GM19324 (cell line): ENCODE measurements around the gene RNPS1.
A peak's percentile ranks its signal among the peaks of the same experiment; 100 is the strongest.
"Not testable (repeated sequence)": the region's sequence is repeated elsewhere in the genome, so short reads cannot be mapped to it uniquely, and the experiment has no call there.

ENCODE experiments used
- ATAC-seq: cut with Tn5 transposase; IDR thresholded peaks from one replicate; pipeline ENCODE4 v1.9.1; 2021; ENCODE audit warnings: mild to moderate bottlenecking, moderate library complexity; ENCODE audit not compliant: unreplicated experiment, low FRiP score

Gene RNPS1

DNA sequence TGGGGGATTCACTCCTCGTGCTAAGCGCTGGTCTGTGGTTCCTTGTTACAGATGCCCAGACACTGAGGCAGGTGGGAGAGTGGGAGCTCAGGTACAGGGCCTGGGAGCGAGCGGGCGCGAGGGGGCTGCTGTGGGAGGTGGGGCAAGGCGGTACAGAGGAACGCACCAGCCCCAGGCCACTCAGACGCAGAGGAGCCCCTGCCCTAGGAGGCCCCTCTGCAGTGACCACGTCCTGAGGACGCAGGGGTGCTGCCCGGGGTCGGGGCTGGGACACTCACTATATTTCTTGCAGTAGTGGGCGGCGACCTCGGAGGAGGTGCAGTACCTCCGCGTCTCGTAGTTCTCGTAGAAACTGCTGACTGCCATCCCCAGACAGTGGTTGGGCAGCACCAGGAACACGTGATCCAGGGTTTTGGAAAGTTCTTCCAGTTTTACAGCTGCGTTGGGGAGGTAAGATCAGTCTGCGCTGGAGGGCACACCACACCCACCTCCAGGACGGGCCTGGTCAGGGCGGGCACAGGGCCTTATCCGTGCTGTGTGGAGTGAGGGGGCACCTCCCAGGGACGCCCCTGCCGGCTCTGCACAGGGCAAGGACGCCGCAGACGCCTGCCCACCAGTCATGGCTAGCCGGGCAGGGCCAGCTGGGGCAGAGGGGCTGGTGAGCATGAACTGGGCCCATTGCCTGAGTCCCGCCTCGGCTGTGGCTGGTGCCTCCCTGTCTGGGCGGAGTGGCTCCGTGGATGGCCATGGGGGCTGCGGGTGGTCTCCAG, 16.3 kb upstream of the RNPS1 start:
- no peak for ATAC-seq

DNA sequence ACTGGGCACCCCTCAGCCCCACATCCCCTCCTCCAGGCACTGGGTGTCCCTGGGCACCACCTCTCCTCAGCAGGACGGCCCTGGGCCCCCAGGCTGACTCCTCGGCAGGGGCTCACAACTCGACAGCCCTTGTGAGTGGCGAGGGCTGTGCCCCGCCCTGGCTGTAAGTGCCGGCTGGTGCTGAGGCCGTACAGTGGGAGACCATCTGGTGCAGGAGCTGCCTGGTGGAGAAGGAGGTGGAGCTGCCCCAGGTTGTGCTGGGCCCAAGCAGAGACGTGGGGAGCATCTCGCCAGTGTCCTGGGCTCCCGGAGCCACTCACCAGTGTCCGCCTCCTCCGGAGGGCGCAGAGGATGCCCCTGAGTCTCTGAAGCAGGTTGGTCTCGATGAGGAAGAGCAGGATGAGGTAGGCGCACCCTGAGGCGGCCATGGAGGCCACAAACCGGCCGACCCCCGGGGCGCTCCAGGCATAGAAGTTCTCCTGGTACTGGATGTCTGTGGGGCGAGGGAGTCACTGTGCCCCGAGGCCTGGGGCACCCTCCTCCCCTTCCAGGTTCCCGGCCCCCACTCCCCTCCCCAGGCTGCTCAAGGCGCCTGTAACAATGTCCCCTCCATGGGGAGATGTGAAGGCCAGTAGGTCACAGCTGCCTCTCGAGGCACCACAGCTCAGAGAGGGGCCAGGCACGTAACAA, 15.1 kb upstream of the RNPS1 start:
- no peak for ATAC-seq

DNA sequence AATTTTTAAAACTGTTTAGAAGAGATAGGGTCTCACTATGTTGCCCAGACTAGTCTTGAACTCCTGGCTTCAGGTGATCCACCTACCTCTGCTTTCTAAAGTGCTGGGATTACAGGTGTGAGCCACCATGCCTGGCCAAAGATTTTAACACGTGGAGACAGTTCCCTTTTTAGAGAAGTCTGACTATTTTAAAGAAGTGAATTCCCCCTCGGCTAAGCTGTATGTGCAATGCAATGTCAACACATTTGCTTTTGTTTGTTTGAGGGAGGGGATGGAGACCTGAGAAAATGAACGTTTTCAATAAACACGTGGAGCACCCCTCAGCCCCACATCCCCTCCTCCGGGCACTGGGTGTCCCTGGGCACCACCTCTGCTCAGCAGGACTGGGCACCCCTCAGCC, 14.3 kb upstream of the RNPS1 start:
- ATAC-seq = no peak

DNA sequence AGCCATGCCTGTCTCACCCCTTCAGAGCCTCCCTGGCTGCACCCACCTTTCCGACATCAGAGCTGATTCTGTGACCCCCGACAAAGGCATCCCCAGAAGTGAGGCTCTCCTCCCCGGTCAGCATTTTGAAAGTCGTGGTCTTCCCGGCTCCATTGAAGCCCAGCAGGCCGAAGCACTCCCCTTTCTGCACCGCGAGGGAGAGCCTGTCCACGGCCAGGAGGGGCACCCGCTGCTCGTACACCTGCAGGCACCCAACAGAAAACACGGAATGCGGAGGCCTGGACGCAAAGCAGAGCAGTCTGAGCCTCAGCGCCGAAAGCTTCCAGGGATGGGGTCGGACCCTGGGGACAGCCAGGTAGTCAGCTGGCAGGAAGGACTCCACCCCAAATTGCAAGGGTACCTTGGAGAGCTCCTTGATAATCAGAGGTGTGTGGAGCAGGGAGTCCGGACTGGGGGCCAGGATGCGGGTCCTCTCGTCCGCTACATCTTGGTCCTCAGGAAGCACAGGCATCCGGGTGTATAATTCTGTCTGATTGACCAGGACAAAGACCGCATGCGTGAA, 13.1 kb upstream of the RNPS1 start:
- no peak for ATAC-seq

DNA sequence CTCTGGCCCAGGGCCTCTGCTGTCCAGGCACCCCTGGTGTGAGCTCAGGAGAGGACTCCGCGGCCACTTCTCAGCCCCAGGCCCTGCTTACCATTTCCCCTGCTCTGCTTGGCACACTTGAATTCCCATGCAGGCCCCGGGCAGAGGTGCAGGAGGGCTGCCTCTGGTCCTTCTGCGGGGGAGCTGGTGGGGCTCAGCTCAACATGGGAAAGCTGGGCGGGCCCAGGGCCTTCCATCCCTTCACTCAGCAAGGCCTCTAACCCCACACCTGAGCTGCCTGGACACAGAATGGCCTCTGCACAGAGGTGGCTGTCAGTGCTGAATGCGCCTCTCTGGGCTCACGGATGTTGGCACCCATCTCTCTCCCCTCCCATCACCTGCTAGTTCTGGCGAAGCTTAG, 12.5 kb upstream of the RNPS1 start:
- ATAC-seq = no peak

GRCh38 chr16:2278956-2279800, 11.3 kb upstream of the RNPS1 start:
- ATAC-seq = no peak

- no peak for ATAC-seq
Observed at GRCh38 chr16:2278272-2278608, 10.3 kb upstream of the RNPS1 start.

DNA sequence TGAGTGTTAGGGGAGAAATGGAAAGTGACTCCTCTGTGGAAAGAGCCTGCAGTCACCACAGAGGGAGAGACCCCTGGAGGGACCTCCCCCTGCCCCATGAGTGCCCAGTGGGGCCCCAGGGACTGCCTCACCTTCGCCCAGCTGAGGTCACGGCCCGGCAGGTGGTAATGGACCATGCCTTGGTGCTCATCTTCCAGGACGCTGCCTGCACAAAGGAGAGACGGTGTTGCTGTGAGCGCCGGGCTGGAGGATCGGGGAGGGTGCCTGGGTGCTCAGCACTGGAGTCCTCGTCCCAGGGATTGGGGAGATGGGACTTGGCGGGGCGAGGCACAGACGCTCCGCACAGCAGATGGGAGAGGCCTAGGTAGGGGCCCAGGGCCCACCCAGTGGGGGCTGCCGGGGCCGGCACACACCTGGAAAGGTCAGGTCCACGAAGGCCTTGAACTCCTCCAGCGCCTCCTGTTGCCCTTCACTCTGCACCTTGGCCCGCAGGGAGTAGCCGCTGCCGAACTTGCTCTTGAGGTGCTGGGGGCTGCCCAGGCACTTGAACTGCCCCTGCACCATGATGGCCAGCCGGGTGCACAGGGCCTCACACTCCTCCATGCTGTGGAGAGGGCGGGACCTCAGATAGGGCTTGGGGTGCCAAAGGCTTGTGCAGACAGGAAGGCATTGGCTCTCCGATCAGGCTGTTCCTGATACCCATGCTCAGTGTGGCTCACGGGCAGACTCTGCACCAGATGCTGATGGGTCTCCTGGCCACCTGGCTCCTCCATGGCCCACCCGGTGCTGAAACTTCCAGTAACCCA, 9.7 kb upstream of the RNPS1 start:
- ATAC-seq = no peak

- ATAC-seq = no peak
Observed at GRCh38 chr16:2276368-2277195, 8.7 kb upstream of the RNPS1 start.

- ATAC-seq = no peak
Observed at GRCh38 chr16:2275476-2276367, 7.8 kb upstream of the RNPS1 start.

DNA sequence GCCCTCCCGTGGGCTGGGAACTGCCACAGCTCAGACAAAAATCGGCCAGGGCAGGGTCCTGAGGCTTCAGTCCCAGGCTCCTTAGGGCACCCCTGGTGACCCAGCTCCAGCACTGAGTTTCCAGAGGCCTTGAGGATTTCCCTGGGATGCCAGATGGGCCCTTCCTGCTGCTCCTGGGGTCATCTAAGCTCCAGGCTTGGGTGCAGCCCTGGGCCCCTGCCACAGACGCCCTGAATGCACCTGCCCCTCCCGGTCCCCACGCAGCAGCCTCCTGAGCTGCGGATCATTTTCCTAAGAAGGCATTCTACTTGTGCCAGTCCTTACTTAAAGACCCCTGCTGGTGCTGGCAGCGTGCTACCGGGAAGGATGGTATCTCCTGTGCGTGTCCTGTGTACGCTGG, 6.0 kb upstream of the RNPS1 start:
- no peak for ATAC-seq

DNA sequence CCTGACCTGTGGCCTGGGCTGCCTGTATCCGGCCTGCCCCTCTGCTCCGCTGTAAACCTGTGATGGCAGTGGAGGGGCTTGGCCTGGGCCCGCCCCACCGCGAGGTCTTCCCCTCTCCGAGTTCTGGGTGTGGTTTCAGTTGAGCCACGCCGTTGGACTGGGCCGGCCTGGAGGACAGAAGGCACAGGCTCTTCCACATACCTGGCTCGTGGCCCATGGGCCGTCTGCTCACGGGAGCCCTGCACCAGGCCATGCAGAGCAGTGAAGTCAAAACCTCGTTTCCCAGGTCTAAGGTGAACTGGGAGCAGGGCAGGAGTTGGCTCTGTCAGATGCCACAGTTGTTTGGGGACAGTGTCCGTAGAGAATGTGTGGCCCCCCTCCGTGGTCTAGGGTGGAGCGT, 5.6 kb upstream of the RNPS1 start:
- no peak for ATAC-seq

- ATAC-seq = no peak
Observed at GRCh38 chr16:2271848-2272461, 4.0 kb upstream of the RNPS1 start.

- no peak for ATAC-seq
Observed at GRCh38 chr16:2270588-2271470, 2.9 kb upstream of the RNPS1 start.

GRCh38 chr16:2270070-2270462, 2.1 kb upstream of the RNPS1 start:
- no peak for ATAC-seq

DNA sequence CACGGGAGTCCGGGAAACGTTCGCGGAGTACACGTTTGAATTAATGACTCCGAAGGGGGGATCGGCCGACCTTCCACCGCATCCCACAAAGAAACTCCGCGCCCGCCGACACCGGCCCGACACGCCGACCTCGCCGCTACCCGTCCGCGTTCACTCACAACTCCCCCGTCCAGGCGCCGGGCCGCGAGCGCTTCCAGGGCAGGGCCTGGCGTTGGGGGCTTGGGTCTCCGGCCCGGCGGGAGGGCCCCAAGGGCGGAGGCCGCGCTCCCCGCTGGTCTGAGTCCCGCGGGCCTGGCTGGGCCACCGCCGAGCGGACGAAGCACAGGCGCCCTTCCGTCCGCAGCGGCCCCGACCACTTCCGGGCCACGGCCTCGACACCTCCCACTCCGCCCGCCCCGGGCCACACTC, 417 bp downstream of the RNPS1 start:
- peak; percentile 62 for ATAC-seq

DNA sequence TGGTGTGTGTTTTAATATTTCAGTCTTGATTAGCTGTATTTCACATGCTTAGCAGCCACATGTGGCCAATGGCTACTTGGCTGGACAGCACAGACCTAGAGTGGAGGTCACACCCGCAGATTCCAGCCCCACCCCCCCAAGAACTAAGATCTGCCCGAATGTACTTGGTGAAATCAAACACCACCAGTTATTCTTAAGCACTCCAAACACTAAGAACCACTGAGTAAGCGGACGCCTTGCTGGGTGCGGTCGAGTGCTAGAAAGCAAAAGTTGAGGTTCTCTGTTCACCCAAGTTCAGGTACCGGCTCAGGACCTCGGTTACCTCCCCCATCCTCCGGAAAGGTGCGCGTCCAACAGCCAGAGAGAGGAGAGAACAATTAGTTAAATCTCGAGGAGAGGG, 1.0 kb downstream of the RNPS1 start:
- not testable (repeated sequence) for ATAC-seq
